SIG-M5 treated with dmso at 0.1 percent for 504 hours (cell line): ENCODE results near the gene ADARB1.

Experiments used
- DNase-seq: peaks from one replicate; lab custom pipeline; 2025; ENCODE audit not compliant: unreplicated experiment; lab: John Stamatoyannopoulos, UW

The ADARB1 gene

DNA sequence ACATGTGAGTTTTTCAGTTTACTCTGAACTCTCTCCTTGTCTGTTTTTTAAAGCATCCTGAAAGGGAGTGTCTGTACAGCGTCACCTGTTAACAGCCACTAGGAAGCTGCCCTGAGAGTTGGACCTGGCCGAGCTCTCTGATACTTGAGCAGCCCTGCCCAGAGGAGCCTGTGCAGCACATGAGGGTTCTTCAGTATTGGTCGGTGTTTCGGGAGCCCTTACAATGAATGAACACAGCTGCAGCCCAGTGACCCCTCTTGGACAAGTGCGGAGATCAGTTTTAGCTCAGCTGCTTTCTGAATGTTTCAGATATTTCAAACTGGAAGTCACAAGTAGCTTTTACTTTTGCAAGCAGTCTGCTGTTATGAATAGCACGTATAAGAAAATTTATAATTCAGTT lies 39.2 kb downstream of the ADARB1 start:
- no peak for DNase-seq

DNA sequence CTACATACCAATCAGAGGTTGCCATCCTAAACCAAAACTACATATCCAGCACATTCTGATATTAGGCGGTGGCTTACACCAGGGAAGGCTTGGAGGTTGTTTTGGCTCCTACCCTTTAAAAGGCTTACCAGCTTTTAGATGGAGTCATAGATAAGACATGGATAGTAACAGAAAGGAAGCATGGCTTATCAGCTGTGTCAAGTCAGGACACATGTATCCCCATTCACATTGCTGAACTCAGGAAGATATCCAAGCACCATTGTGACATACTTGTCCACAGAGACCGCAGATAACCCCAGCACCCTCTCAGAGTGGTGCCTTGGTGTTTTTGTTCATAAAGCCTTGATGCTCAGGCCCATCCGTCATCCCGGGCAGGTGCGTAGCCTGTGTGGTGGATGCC lies 39.7 kb downstream of the ADARB1 start:
- DNase-seq: no peak

DNA sequence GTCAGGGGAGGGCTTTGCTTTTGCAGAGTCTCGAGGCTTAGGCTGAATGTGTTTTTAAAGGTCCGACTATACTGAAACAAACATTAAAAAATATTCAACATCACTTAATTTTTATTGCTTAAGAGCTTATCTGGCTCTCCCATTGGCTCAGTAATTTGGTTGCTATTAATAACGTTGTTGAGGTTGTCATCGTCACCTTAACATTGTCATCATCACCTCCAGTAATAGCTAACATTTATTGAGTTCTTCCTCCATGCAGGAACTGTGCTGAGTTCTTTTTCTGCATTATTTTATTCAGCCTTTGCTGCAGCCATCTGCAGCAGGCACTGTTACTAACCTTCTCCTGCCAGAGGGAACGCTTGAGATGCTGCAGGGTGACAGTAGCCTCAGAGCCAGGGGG lies 40.1 kb downstream of the ADARB1 start:
- DNase-seq: no peak

DNA sequence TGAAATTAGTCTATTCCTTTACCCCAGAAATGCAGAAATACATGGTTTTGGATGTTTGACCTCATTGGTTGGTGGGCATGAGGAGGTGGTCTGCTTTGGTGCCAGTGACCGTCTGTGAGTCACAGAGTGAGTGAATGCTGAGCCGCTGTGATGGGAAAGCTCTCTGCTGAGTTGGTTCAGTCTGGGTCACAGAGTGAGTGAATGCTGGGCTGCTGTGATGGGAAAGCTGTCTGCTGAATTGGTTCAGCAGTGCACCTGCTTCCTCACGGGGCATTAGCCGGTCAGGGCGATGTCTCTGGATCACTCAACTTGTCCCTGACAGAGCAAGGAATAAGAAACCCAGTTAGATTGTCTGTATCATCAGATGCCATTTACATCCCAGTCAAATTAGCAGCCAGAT lies 40.8 kb downstream of the ADARB1 start:
- DNase-seq: no peak

DNA sequence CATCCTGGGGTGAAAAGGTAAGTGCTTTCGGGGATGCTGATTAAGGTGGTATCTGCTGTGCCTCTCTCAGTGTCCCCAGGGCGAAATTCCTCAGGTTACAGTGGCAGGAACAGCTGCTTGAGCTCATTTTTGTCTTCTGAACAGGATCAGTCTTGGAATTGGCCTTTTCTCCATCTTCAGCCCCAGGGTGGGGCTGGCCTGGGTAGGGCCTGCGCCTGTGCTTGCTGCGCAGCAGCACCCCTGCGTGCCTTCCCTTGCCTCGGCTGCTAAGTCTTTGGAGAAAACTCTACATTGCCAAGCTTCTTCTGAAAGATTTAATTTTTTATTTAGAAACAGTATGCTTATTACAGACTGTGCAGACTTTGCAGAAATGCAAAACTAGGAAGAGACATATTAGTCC lies 41.7 kb downstream of the ADARB1 start:
- no peak for DNase-seq

DNA sequence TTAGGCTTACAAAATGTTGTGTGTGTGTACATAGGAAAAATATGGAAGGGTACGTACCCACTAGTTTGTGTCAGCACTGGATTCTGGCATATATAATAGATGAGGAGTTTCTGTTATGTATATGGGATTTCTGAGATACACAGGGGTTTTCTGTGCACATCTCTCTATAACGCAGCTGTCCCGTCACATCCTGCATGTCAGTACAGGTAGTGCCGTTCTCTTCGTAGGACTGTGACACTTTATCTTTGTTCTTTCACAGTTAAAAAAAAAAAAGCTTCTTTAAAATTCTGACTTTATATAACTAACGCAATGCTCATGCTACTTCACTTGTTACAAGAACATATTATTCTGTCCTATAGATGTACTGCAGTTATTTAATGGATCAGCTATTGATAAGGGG lies 42.9 kb downstream of the ADARB1 start:
- no peak for DNase-seq

DNA sequence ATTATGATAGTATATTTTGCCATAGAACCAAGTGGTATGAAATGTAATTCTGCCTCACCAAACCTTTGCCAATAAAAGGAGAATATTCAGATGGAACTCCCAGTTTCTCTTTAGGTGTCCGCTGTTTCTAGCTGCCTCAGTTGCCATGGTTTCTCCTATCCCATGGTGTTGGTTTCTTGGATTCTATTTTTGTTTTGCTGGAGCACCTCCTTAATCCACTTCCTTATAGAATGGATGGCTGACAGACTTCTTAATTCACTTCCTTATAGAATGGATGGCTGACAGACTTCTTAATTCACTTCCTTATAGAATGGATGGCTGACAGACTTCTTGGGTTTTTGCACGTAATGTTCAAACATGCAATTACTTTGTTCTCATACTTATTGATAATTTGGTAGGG lies 43.7 kb downstream of the ADARB1 start:
- DNase-seq: no peak

DNA sequence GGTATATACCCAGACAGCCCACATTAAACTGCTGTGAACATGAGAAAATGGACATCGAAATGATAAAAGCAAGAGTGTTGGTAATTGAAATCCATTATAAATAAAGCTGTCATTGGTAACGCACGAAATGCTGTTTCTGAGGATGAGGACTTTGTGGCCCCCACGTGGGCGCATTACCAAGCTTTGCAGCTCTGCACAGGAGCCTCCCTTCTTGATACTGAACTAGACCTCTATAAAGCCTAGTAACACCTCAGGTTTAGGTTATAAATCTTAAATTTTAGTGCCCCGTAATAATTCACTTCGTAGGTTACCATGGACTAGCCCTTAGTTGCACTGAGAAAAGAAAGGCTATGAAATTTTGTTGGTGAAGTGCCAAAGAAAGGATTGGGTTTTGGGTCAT lies 45.4 kb downstream of the ADARB1 start:
- DNase-seq: no peak

DNA sequence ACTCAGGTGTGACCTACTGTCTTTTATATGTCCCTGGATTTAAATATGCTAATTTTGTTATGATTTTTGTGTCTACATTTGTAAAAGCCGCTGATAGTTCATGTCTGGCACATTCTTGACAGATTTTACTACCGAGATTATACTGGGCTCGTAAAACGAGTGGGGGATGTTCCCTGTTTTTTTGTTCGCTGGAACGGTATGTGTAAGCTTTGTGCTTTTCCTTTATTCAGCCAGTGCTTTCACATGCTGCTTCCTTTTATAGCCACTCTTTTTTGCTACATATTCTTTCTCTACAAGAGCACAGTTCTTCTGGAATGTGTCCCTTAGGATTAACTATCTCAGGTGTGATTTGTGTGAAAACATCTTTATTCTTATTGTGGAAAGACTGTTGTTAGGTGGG lies 46.6 kb downstream of the ADARB1 start:
- DNase-seq: no peak

DNA sequence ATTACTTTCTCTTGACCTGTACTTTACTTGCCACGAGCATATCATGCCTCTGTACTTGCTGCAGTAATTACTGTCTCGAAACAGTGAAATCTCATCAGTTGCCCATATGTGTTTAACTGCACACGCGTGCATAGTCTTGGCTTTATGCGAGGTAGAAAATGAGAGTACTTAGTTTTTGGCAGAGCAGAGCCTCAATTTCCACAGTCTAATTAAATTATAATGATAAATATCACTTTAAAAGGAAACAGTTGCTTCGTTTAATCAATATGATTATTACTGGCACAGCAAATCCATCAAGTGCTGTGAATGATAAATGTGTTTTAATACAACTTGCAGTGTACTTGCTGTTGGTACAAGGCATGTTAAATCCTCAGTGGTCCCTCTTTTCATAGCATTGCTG lies 47.6 kb downstream of the ADARB1 start:
- no peak for DNase-seq

DNA sequence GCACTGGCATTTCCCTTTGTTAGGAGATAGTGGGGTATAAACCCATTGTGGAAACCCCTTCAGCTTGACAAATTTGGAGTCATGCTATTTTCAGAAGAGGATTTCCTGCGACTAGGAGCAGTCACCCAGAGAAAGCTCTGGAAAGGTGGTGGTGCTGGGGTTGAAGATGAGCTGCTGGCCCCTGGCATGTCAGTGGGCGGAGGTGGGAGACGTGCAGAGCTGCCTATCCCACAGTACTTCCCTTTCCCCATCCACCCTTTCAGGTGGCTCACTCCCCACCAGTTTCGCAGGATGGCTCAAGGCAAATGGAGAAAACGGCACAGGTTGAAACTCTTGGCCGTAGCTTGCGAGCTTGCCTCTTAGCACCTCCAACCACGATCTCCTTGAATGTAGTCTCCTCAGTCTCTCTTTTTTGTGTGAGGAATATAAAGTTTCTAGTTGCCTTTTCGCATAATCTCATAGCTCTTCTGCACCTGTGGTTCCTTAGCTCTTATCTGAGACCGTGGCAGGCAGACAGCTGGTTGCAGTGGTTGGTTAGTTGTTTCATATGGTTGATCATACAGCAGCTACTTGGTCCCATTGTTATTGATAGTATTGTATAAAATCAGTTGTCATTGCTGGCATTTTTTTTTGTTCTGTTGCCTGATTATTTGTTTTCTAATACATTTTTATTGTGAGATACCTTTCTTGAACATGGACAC lies 48.2 kb downstream of the ADARB1 start:
- DNase-seq: no peak

DNA sequence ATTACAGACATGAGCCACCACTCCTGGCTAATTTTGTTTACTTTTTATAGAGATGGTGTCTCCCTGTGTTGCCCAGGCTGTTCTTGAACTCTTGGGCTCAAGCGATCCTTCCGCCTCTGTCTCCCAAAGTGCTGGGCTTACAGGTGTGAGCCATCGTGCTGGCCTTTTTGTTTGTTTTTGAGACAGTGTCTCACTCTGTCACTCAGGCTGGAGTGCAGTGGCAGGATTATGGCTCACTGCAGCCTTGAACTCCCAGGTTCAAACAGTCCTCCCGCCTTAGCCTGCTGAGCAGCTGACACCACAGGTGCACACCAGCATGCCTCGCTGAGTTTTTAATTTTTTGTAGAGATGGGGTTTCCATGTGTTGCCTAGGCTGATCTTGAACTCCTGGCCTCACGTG lies 49.1 kb downstream of the ADARB1 start:
- no peak for DNase-seq

DNA sequence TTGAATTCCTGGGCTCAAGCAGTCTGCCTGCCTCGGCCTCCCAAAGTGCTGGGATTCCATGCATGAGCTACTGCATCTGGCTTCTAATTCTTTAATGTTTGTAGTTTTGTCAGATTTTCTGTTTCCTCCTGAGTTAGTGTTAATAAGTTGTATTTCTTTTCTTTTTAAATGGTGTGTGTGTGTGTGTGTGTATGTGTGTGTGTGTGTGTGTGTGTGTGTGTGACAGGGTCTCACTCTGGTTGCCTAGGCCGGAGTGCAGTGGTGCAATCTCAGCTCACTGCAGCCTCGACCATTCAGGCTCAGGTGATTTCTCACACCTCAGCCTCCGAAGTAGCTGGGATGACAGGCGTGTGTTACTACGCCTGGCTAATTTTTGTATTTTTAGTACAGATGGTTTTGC lies 50.2 kb downstream of the ADARB1 start:
- DNase-seq: no peak

DNA sequence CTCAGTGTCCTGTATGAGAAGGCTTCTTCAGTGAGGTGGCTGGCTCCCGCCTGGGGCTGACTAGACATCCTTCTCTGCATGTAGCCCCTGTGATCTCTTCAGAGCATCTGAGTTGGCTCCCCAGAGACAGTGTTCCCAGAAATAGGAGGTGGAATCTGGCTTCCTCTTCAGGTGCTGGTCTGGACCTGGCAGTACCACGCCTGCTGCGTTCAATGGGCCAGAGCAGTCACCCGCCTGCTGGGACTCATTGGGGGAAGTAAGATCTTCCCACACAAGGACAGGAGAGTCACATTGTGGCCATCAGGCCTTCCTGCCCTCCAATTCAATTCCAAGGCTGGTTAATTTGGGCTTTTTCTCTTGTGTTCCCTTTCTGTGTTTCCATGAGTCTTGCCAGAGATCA lies 51.0 kb downstream of the ADARB1 start:
- no peak for DNase-seq

DNA sequence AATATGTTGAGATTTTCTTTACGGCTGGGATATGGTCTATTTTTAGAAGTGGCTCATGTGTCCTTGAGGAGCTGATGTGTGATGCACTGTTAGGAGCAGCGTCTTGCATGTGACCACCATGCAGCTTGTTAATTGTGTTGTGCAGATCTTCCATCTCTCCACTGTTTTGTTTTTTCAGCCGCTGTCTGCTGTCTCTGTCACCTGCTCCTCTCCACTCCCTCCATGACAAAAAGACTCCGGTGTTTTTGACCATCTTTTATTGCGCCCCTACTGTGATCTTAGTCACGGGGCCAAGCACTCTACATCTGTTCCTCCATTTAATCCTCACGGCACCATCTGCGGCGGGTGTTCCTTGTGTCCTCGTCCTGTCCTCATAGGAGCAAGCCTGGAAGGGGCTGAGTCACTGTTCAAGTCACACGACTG lies 51.8 kb downstream of the ADARB1 start:
- DNase-seq: no peak

DNA sequence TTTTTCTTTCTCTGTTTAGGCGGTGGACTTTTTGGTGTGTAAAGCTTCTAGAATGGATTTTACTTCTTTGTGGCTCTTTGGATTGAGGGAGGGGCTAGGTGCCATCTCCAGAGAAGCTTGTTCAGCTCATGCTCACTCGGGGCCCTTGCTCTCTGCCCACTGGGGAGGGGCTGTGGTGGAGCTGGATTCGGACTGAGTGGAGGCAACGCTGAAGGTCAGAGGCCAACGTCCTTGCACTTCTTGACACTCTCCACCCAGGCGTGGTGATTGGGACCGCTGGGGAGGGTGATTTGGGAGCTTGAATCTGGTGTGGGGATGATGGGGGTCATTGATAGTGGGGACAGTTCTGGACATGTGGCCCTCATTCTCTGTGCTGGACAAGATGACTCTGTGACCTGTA lies 52.6 kb downstream of the ADARB1 start:
- no peak for DNase-seq

DNA sequence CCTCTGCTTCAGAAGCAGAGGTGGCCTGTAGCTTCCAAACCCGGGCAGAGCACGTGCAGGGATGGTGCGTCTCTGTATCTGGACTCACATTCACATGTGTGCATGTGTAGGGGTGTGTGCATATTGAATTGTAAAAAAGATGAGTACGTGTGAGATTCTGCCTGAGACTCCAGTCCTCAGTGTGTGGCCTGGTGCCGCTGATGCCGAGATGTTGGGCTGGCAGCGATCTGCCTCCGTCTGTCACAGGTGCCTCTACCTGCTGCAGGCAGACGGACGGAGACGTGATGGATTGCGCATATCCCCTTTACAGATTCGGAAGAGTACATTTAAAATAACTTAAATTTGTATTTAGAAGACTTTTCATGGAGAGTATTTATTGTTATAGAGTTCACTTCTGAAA lies 53.6 kb downstream of the ADARB1 start:
- DNase-seq: no peak

DNA sequence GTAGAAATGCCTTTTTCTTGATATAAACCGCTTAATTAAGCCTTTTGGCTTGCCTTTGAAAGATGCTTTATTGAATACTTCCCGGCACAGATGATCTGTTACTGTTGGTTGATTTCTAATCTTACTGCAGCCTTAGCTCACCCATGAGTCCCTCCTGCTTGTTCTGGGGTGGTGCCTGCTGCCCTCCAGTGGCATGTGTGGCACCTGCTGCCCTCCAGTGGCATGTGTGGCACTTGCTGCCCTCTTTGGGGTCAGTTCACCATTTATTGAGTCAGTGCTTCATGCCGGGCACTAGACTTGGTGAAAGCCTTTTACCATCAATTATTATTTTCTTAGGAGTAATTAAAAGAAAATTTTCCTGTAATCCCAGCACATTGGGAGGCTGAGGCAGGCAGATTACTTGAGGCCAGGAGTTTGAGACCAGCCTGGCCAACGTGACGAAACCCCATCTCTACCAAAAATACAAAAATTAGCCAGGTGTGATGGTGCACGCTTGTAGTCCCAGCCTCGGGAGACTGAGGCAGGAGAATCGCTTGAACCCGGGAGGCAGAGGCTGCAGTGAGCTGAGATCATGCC lies 54.3 kb downstream of the ADARB1 start:
- peak; percentile 57 for DNase-seq

DNA sequence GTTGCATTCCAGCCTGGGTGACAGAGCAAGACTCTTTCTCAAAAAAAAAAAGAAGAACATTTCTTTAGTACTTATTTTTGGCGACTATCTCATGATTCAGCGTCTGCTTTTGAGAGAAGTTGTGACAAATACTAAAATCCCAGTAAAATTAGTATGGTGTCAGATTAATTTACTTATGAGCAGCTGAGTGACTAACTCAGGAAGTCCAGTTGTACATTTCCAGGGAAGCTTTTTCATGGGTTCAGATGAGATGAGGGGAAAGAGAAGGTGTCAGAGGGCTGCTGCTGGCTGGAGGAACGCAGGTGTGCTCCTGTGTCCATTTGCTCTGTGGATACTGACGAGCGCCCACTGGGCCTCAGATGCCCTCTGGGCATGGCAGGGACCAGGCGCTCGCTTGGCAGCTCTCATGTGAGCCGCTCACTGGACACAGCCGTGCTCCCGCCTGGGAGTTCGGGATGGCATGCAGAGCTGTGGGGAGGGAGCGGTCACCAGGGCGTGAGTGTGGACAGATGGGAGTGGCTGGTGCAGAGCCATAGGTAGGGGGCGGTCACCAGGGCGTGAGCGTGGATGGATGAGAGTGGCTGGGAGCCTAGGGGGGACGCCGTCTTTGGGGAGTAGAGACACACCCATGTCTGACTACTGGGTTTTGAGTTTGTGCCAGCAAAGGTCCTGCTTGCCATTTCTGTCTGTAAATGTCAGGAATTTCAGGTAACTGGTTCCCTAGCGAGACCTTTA lies 55.0 kb downstream of the ADARB1 start:
- no peak for DNase-seq

DNA sequence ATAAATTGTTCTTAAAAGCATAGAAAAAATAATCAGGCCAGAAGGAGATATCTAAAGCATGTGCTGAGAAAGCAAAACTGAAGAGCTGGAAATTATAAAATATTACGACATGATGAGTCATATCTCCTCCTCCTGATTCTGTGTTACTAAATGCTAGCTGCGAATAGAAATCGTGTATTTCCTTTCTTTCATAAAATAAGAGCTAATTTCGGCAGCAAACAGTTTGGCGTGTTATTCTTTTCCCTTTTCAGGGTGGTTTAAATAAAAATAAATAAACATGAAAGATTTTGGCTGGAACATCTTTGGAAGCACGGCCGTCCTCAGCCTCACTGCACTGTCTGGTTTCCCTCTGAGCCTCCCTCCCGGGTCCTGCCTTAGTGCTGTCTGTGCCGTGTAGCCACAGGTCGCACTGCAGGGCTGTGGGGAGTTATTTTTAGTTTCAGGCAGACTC lies 56.0 kb downstream of the ADARB1 start:
- DNase-seq: peak; percentile 90

DNA sequence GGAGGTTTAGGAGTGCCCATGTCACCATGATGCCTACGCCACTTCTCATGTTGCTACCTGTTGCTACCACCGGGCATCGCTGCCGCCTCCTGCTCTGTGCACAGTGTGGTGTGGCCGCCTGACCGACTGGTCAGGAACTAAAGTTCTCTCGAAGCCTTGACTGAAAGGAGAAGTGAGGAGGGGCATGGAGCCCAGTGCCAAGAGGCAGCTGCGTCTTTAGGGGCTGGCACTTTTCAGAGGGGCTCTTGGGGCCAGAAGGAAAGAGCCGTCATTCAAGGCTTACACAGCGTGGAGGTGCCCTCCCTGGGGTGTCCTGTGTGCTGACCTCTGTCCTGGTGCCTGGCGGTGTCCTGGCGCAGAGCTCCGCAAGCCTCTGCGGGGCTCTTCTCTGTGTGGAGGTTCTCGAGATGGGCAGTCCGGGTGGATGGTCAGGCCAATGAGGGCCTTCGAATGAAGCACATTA lies 57.2 kb downstream of the ADARB1 start:
- DNase-seq: no peak

DNA sequence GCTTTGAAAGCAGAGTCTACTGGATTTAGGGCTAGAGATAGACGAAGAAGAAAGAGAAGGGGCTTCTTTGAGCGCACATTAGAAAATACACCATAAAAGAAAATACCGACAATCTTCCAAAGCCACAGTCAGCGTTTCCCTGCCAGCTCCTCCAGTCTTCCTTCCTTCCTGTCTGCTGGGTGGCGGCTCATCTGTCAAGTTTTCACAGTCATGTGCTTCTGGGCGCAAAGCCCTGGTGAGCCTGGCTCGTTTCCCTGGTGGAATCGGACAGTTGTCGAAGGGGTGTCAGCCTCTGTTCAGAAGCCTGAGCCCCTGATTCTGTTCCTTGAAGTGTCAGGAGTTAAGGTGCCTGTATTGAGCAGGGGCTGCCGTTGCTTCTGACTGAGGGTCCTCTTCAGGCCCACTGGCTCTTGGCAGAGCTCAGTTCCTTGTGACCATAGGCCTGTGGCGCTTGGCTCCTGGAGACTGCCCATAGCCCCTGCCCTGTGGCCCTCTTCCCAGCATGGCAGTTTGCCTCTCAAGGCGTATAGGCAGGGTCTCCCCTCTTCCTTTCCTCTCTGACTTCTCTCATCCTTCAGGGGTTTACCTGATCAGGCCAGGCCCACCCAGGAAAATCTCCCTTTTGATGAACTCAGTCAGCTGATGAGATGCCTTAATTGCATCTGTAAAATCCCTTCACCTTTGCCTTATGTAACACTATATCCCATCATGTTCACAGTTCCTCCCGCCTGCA lies 58.6 kb downstream of the ADARB1 start:
- DNase-seq: no peak
